ENCODE data around the gene SLC25A13.
A peak's percentile ranks its signal among the peaks of the same experiment; 100 is the strongest.

The SLC25A13 gene

GRCh38 chr7:96347471-96347870, 25.6 kb upstream of the SLC25A13 start:
- no peak overlapping the region for H3K23ac ChIP-seq (ENCODE audit: low read length)
- H3K9me3 ChIP-seq (ENCODE audit: insufficient read depth, low read depth, low read length): no peaks in the 10 kb centered on the region
- H3K9ac ChIP-seq (ENCODE audit: low read length): no peak overlapping the region
- H2BK120ac ChIP-seq (ENCODE audit: insufficient read depth, low read length, poor library complexity): no peak overlapping the region
- H3K27me3 ChIP-seq (ENCODE audit: insufficient read depth, low read length): no peaks in the 10 kb centered on the region
- H4K8ac ChIP-seq (ENCODE audit: low read depth, low read length): no peak overlapping the region
- no peak overlapping the region for H3K27ac ChIP-seq (ENCODE audit: low read depth, low read length)
- no CpG with 5 or more reads among the region's 2 CpGs for WGBS (ENCODE audit: extremely low coverage, insufficient coverage, insufficient read length)
- no peak overlapping the region for H2AFZ ChIP-seq (ENCODE audit: insufficient read depth, low read length, poor library complexity)
- DNase-seq: no peak
- no peak overlapping the region for H3K4me3 ChIP-seq (ENCODE audit: low read depth, low read length)
- no peaks in the 10 kb centered on the region for H3K4me1 ChIP-seq (ENCODE audit: control insufficient read depth in 1 of 2, insufficient read depth in 2 of 2, low read length in 2 of 2)
- H2AK5ac ChIP-seq (ENCODE audit: low read length): no peak overlapping the region
- H2BK12ac ChIP-seq (ENCODE audit: low read length): no peak overlapping the region
- H3K14ac ChIP-seq (ENCODE audit: low read length): no peak overlapping the region
- no peak overlapping the region for H3K4ac ChIP-seq (ENCODE audit: low read depth, low read length)
- H3K36me3 ChIP-seq (ENCODE audit: control insufficient read depth in 1 of 2, insufficient read depth in 2 of 2, low read length in 2 of 2): no peaks in the 10 kb centered on the region
- no peak overlapping the region for H4K91ac ChIP-seq (ENCODE audit: low read depth, low read length)
- no peak overlapping the region for H2BK5ac ChIP-seq (ENCODE audit: low read depth, low read length, poor library complexity)
- H3K79me2 ChIP-seq (ENCODE audit: control insufficient read depth, insufficient read depth, low read length, poor library complexity): no peaks in the 10 kb centered on the region
- no peaks in the 10 kb centered on the region for H3K79me1 ChIP-seq (ENCODE audit: low read length)
- no peak overlapping the region for H3K18ac ChIP-seq (ENCODE audit: low read length)
- no peak overlapping the region for H3K4me2 ChIP-seq (ENCODE audit: low read length)
- H4K12ac ChIP-seq (ENCODE audit: low read depth, low read length): no peak overlapping the region

GRCh38 chr7:96346293-96346953, 24.5 kb upstream of the SLC25A13 start:
- Histone ChIP-seq H2BK120ac (ENCODE audit: insufficient read depth, low read length, poor library complexity) (no peak overlapping the region), H3K4me2 (ENCODE audit: low read length) (no peak overlapping the region), H3K4me1 (ENCODE audit: control insufficient read depth in 1 of 2, insufficient read depth in 2 of 2, low read length in 2 of 2) (no peaks in the 10 kb centered on the region), H2BK5ac (ENCODE audit: low read depth, low read length, poor library complexity) (no peak overlapping the region), H4K8ac (ENCODE audit: low read depth, low read length) (no peak overlapping the region), H3K23ac (ENCODE audit: low read length) (no peak overlapping the region), H3K27ac (ENCODE audit: low read depth, low read length) (no peak overlapping the region), H3K9me3 (ENCODE audit: insufficient read depth, low read depth, low read length) (no peaks in the 10 kb centered on the region), H4K91ac (ENCODE audit: low read depth, low read length) (no peak overlapping the region), H2AK5ac (ENCODE audit: low read length) (no peak overlapping the region), H3K36me3 (ENCODE audit: control insufficient read depth in 1 of 2, insufficient read depth in 2 of 2, low read length in 2 of 2) (no peaks in the 10 kb centered on the region), H3K27me3 (ENCODE audit: insufficient read depth, low read length) (no peaks in the 10 kb centered on the region), H2AFZ (ENCODE audit: insufficient read depth, low read length, poor library complexity) (no peak overlapping the region), H3K79me1 (ENCODE audit: low read length) (no peaks in the 10 kb centered on the region), H4K12ac (ENCODE audit: low read depth, low read length) (no peak overlapping the region), H3K4me3 (ENCODE audit: low read depth, low read length) (no peak overlapping the region), H3K79me2 (ENCODE audit: control insufficient read depth, insufficient read depth, low read length, poor library complexity) (no peaks in the 10 kb centered on the region), H3K18ac (ENCODE audit: low read length) (no peak overlapping the region), H3K9ac (ENCODE audit: low read length) (no peak overlapping the region), H3K14ac (ENCODE audit: low read length) (no peak overlapping the region), H2BK12ac (ENCODE audit: low read length) (no peak overlapping the region), H3K4ac (ENCODE audit: low read depth, low read length) (no peak overlapping the region)
- no CpG with 5 or more reads among the region's 5 CpGs for WGBS (ENCODE audit: extremely low coverage, insufficient coverage, insufficient read length)
- DNase-seq: no peak

- no peak overlapping the region for H2BK5ac ChIP-seq (ENCODE audit: low read depth, low read length, poor library complexity)
- no peak overlapping the region for H3K4ac ChIP-seq (ENCODE audit: low read depth, low read length)
- no peak overlapping the region for H3K4me3 ChIP-seq (ENCODE audit: low read depth, low read length)
- H3K79me1 ChIP-seq (ENCODE audit: low read length): no peaks in the 10 kb centered on the region
- H3K14ac ChIP-seq (ENCODE audit: low read length): no peak overlapping the region
- no peak overlapping the region for H3K27ac ChIP-seq (ENCODE audit: low read depth, low read length)
- peak in 1 of 2 donors; percentile 6 for DNase-seq
- H2BK12ac ChIP-seq (ENCODE audit: low read length): no peak overlapping the region
- no peaks in the 10 kb centered on the region for H3K36me3 ChIP-seq (ENCODE audit: control insufficient read depth in 1 of 2, insufficient read depth in 2 of 2, low read length in 2 of 2)
- H2BK120ac ChIP-seq (ENCODE audit: insufficient read depth, low read length, poor library complexity): no peak overlapping the region
- H3K4me1 ChIP-seq (ENCODE audit: control insufficient read depth in 1 of 2, insufficient read depth in 2 of 2, low read length in 2 of 2): no peaks in the 10 kb centered on the region
- H3K9me3 ChIP-seq (ENCODE audit: insufficient read depth, low read depth, low read length): no peaks in the 10 kb centered on the region
- H3K9ac ChIP-seq (ENCODE audit: low read length): no peak overlapping the region
- H3K79me2 ChIP-seq (ENCODE audit: control insufficient read depth, insufficient read depth, low read length, poor library complexity): no peaks in the 10 kb centered on the region
- H3K18ac ChIP-seq (ENCODE audit: low read length): no peak overlapping the region
- WGBS (ENCODE audit: extremely low coverage, insufficient coverage, insufficient read length): no CpG with 5 or more reads among the region's 2 CpGs
- no peak overlapping the region for H4K12ac ChIP-seq (ENCODE audit: low read depth, low read length)
- no peak overlapping the region for H2AK5ac ChIP-seq (ENCODE audit: low read length)
- H3K4me2 ChIP-seq (ENCODE audit: low read length): no peak overlapping the region
- no peak overlapping the region for H4K8ac ChIP-seq (ENCODE audit: low read depth, low read length)
- H3K23ac ChIP-seq (ENCODE audit: low read length): no peak overlapping the region
- no peak overlapping the region for H4K91ac ChIP-seq (ENCODE audit: low read depth, low read length)
- no peak overlapping the region for H2AFZ ChIP-seq (ENCODE audit: insufficient read depth, low read length, poor library complexity)
- H3K27me3 ChIP-seq (ENCODE audit: insufficient read depth, low read length): no peaks in the 10 kb centered on the region
Measured at GRCh38 chr7:96344236-96344635, 22.3 kb upstream of the SLC25A13 start.

- no CpG with 5 or more reads among the region's 1 CpG for WGBS (ENCODE audit: extremely low coverage, insufficient coverage, insufficient read length)
- H3K4ac ChIP-seq (ENCODE audit: low read depth, low read length): no peak overlapping the region
- H3K27ac ChIP-seq (ENCODE audit: low read depth, low read length): no peak overlapping the region
- H3K23ac ChIP-seq (ENCODE audit: low read length): no peak overlapping the region
- no peaks in the 10 kb centered on the region for H3K79me1 ChIP-seq (ENCODE audit: low read length)
- DNase-seq: no peak
- no peak overlapping the region for H3K18ac ChIP-seq (ENCODE audit: low read length)
- H2AK5ac ChIP-seq (ENCODE audit: low read length): no peak overlapping the region
- H2BK120ac ChIP-seq (ENCODE audit: insufficient read depth, low read length, poor library complexity): no peak overlapping the region
- no peak overlapping the region for H2BK5ac ChIP-seq (ENCODE audit: low read depth, low read length, poor library complexity)
- no peak overlapping the region for H3K9ac ChIP-seq (ENCODE audit: low read length)
- no peak overlapping the region for H2BK12ac ChIP-seq (ENCODE audit: low read length)
- H4K12ac ChIP-seq (ENCODE audit: low read depth, low read length): no peak overlapping the region
- H2AFZ ChIP-seq (ENCODE audit: insufficient read depth, low read length, poor library complexity): no peak overlapping the region
- no peak overlapping the region for H4K8ac ChIP-seq (ENCODE audit: low read depth, low read length)
- H3K79me2 ChIP-seq (ENCODE audit: control insufficient read depth, insufficient read depth, low read length, poor library complexity): no peaks in the 10 kb centered on the region
- no peaks in the 10 kb centered on the region for H3K9me3 ChIP-seq (ENCODE audit: insufficient read depth, low read depth, low read length)
- H3K27me3 ChIP-seq (ENCODE audit: insufficient read depth, low read length): no peaks in the 10 kb centered on the region
- H3K4me2 ChIP-seq (ENCODE audit: low read length): no peak overlapping the region
- H3K14ac ChIP-seq (ENCODE audit: low read length): no peak overlapping the region
- no peak overlapping the region for H3K4me3 ChIP-seq (ENCODE audit: low read depth, low read length)
- H3K36me3 ChIP-seq (ENCODE audit: control insufficient read depth in 1 of 2, insufficient read depth in 2 of 2, low read length in 2 of 2): no peaks in the 10 kb centered on the region
- H4K91ac ChIP-seq (ENCODE audit: low read depth, low read length): no peak overlapping the region
- H3K4me1 ChIP-seq (ENCODE audit: control insufficient read depth in 1 of 2, insufficient read depth in 2 of 2, low read length in 2 of 2): no peaks in the 10 kb centered on the region
Measured at GRCh38 chr7:96342049-96342448, 20.2 kb upstream of the SLC25A13 start.
